BLaER1 (cell line): ENCODE results near the gene CPAMD8.

Experiments used
- H3K27ac ChIP-seq: shearing (Covaris generic); formaldehyde crosslinking; 2 replicates; pipeline ENCODE4 v1.8.1; 2022
- H3K27me3 ChIP-seq: shearing (Covaris generic); formaldehyde crosslinking; 2 replicates; pipeline ENCODE4 v1.8.1; 2022
- H3K36me3 ChIP-seq: shearing (Covaris generic); formaldehyde crosslinking; 2 replicates; pipeline ENCODE4 v1.8.1; 2022
- H3K4me1 ChIP-seq: shearing (Covaris generic); formaldehyde crosslinking; 2 replicates; pipeline ENCODE4 v1.8.1; 2022
- H3K4me2 ChIP-seq: shearing (Covaris generic); formaldehyde crosslinking; 2 replicates; pipeline ENCODE4 v1.8.1; 2022
- H3K4me3 ChIP-seq: shearing (Covaris generic); formaldehyde crosslinking; 2 replicates; pipeline ENCODE4 v1.8.1; 2022
- H3K9ac ChIP-seq: shearing (Covaris generic); formaldehyde crosslinking; 2 replicates; pipeline ENCODE4 v1.8.1; 2022
- H3K9me3 ChIP-seq: shearing (Covaris generic); formaldehyde crosslinking; 2 replicates; pipeline ENCODE4 v1.8.1; 2022
- H4K20me1 ChIP-seq: shearing (Covaris generic); formaldehyde crosslinking; 2 replicates; pipeline ENCODE4 v1.8.1; 2022
- Cebpa-rat ChIP-seq: shearing (Covaris generic); IDR thresholded peaks from 2 replicates; pipeline ENCODE4 v1.8.1; 2022

Gene CPAMD8

DNA sequence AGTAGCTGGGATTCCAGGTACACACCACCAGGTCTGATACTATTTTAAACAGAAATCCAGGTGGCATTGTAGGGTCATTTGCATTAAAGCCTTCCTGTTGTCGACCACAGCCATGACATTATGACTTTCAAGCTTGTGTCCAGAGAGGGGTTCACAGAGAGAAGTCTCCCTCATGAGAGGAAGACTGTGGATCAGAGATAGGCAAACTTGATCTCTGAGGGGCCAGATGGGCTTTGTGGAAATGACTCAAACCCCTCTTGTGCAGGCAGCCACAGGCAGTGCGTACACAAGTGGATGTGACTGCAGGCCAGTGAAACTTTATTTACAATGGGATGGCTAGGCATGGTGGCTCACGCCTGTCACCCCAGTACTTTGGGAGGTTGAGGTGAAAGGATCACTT, 165.6 kb downstream of the CPAMD8 start:
- H3K4me3 ChIP-seq: no peak overlapping the region
- H3K36me3 ChIP-seq: peaks cover 89% of the 10 kb centered on the region
- peaks cover 23% of the 10 kb centered on the region for H3K4me1 ChIP-seq
- no peaks in the 10 kb centered on the region; the same call in 1 of the 2 replicates for H4K20me1 ChIP-seq
- no peak for TF ChIP-seq Cebpa-rat
- H3K27me3 ChIP-seq: no peaks in the 10 kb centered on the region
- H3K27ac ChIP-seq: peak overlapping the region; percentile 26; the same call in 1 of the 2 replicates
- no peak overlapping the region for H3K4me2 ChIP-seq
- H3K9ac ChIP-seq: no peak overlapping the region
- no peaks in the 10 kb centered on the region for H3K9me3 ChIP-seq

DNA sequence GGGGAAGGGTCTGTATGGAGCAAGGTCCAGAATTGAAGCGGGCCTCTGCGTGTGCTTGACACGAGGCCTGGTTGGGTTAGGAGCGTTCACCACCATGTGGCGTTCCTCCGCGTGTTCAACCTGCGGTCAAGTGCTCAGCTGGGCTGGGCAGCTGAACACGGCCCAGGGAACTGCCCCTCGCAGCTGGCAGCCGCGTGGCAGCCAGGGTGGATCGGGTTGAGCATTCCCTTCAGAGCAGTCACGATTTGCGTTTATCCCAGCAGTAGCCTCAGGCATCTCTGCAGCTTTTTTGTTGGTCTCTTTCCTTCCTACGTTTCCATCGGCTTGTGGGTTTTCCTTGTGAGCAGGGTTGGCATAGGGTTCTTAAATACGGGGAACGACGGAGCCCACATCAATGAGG, 166.5 kb downstream of the CPAMD8 start:
- Histone ChIP-seq H3K9me3 (no peaks in the 10 kb centered on the region), H3K4me3 (no peak overlapping the region), H3K4me2 (no peak overlapping the region), H3K4me1 (peaks cover 23% of the 10 kb centered on the region), H3K9ac (no peak overlapping the region), H3K36me3 (peaks cover 90% of the 10 kb centered on the region), H3K27ac (no peak overlapping the region), H4K20me1 (no peaks in the 10 kb centered on the region; the same call in 1 of the 2 replicates), H3K27me3 (no peaks in the 10 kb centered on the region)
- no peak for TF ChIP-seq Cebpa-rat

DNA sequence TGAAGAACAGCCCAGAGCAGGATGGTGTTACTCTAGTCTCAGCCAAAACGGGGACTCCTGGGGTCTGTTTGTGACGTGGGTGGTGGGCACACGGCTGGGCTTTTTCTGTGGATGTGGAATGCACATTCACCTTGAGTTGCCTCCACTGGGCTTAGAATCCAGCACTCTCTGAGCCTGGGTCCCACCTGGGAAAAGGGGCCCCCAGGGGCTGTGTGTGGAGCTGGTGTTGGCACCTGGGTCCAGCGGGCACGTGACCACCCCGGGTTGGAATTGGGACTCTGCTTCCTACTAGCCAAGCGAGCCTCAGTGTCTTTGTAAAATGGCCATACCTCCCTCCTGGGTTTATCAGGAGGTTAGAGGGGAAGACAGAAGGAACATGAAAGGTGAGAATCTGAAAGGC, 167.0 kb downstream of the CPAMD8 start:
- no peak for TF ChIP-seq Cebpa-rat
- Histone ChIP-seq H3K27me3 (no peaks in the 10 kb centered on the region), H4K20me1 (peaks cover under 1% of the 10 kb centered on the region; the same call in 1 of the 2 replicates), H3K4me3 (no peak overlapping the region), H3K9ac (no peak overlapping the region), H3K36me3 (peaks cover 90% of the 10 kb centered on the region), H3K4me1 (peaks cover 23% of the 10 kb centered on the region), H3K9me3 (no peaks in the 10 kb centered on the region), H3K4me2 (no peak overlapping the region), H3K27ac (no peak overlapping the region)

DNA sequence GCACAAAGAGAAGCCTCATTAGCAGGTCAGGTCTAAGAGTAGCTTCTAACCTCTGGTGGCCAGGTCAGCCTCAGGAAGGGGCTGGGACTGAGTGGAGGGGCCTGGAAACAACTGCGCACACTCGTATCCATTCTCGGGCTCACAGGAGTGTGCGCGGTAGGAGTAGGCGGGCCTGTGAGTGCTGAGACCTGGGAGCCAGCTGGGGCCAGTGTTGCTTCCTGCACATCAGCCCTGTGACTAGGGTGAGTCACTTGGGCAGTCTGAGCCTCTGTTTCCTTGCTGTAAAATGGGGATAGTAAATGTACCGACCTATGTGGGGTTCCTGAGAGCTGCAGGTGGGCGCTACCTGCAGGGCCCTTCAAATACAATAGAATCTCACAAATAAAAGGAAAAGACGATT, 170.5 kb downstream of the CPAMD8 start:
- no peak overlapping the region for H3K9ac ChIP-seq
- no peaks in the 10 kb centered on the region for H3K27me3 ChIP-seq
- no peaks in the 10 kb centered on the region for H3K9me3 ChIP-seq
- H3K4me3 ChIP-seq: no peak overlapping the region
- H3K4me1 ChIP-seq: peaks cover 11% of the 10 kb centered on the region
- no peak for TF ChIP-seq Cebpa-rat
- H4K20me1 ChIP-seq: peaks cover 25% of the 10 kb centered on the region
- H3K36me3 ChIP-seq: peaks cover 91% of the 10 kb centered on the region
- no peak overlapping the region for H3K4me2 ChIP-seq
- no peak overlapping the region for H3K27ac ChIP-seq

DNA sequence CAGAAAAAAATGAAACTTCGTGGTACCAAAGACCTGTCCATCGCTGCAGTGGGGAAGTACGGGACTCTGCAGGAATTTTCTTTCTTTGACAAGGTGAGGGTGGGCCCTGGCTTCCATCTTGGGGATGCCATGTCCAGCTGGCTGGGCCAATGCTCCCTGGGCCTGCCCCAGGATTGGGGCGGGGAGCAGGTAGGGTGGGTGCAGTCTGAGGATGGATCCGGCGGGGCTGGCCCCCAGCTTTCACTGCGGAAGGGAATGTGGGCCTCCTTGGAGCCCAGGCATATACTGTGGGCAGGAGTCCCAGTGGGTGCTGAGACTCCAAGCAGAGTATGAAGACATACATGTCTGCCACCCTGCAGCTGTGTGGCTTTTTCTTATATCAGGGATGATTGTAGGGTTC, 173.5 kb downstream of the CPAMD8 start:
- peaks cover 3% of the 10 kb centered on the region for H3K4me1 ChIP-seq
- no peaks in the 10 kb centered on the region for H3K9me3 ChIP-seq
- no peak overlapping the region for H3K4me3 ChIP-seq
- peaks cover 95% of the 10 kb centered on the region for H3K36me3 ChIP-seq
- no peaks in the 10 kb centered on the region for H3K27me3 ChIP-seq
- H3K27ac ChIP-seq: no peak overlapping the region
- H3K4me2 ChIP-seq: no peak overlapping the region
- H4K20me1 ChIP-seq: peaks cover 49% of the 10 kb centered on the region
- no peak for TF ChIP-seq Cebpa-rat
- H3K9ac ChIP-seq: no peak overlapping the region

DNA sequence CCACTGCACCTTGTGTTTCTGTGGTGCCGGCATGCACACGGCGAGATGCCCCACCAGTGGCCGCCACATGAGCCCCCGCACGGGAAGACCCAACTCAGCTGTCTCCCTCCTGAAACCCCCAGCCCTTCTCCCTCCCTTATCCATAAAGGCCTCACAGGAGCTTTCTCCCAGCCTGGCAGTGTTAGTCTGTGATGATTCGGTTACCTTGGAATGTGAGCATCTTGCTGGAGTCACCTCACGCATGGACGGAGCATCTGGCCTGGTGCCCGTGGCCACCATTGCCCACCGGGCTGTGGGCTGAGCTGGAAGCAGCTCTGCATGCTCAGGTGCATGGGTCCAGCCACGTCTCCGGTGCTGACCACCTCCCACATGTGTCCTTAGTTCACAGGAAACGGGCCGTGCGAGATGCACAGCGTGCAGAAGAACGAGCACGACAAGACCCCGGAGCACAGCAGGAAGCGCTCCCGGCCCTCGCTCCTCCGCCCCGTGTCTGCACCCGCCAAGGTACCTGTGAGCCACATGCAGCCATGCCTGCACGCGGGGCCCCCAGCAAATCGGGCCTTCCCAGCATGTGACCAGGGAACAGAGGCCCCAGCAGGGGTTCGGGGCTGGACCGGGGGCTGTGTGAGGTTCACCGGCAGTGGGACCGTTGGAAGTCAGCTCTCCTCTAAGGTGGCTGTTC, 175.4 kb downstream of the CPAMD8 start:
- Histone ChIP-seq H3K27me3 (no peaks in the 10 kb centered on the region), H3K36me3 (peaks cover 100% of the 10 kb centered on the region), H3K4me1 (no peaks in the 10 kb centered on the region), H3K27ac (no peak overlapping the region), H3K9me3 (no peaks in the 10 kb centered on the region), H3K4me2 (no peak overlapping the region), H4K20me1 (peaks cover 65% of the 10 kb centered on the region), H3K9ac (no peak overlapping the region), H3K4me3 (no peak overlapping the region)
- TF ChIP-seq Cebpa-rat: no peak

DNA sequence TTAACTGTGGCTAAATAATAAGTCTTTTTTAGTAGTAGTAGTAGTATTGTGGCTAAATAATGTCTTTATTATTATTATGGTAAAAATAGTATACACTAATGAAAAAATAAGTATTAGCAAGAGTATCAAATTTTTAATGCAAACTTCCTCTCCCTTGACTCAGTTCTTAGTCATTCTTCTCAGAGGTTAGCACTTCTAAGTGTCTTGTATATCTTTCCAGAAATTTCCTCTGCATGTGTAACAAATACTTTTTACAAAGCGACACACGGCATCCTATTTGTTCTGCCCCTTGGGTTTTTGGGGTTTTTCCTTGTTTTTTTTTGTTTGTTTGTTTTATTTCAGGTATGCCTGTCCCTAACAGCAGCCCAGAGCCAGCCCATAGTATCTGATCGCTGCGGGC, 176.5 kb downstream of the CPAMD8 start:
- Histone ChIP-seq H3K9ac (no peak overlapping the region), H4K20me1 (peaks cover 76% of the 10 kb centered on the region)
- TF ChIP-seq Cebpa-rat: no peak

DNA sequence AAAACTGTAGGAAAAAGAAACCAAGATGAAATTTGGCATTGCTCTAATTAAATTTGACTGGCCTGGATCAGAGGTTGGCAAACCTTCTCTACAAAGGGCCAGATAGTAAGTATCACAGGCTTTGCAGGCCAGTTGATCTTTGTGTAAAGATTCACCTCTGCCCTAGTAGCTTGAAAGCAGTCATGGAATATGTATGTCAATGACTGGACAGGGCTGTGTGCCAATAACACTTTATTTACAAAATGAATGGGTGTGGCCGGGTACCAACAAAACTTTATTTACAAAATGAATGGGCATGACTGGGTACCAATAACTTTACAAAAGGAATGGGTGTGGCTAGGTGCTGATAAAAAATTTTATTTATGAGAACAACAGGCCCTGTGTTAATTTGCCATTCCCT, 177.4 kb downstream of the CPAMD8 start:
- H3K9ac ChIP-seq: no peak overlapping the region
- H3K27ac ChIP-seq: no peak overlapping the region
- no peaks in the 10 kb centered on the region for H3K27me3 ChIP-seq
- H3K4me3 ChIP-seq: no peak overlapping the region
- peaks cover 9% of the 10 kb centered on the region for H3K4me1 ChIP-seq
- peaks cover 81% of the 10 kb centered on the region for H4K20me1 ChIP-seq
- no peak overlapping the region for H3K4me2 ChIP-seq
- no peaks in the 10 kb centered on the region for H3K9me3 ChIP-seq
- peaks cover 100% of the 10 kb centered on the region for H3K36me3 ChIP-seq
- TF ChIP-seq Cebpa-rat: no peak

More for the DNA sequence above, 176.5 kb downstream of the CPAMD8 start:
- Histone ChIP-seq H3K4me3 (no peak overlapping the region), H3K27me3 (no peaks in the 10 kb centered on the region), H3K4me2 (no peak overlapping the region), H3K4me1 (no peaks in the 10 kb centered on the region), H3K27ac (no peak overlapping the region), H3K36me3 (peaks cover 100% of the 10 kb centered on the region), H3K9me3 (no peaks in the 10 kb centered on the region)

DNA sequence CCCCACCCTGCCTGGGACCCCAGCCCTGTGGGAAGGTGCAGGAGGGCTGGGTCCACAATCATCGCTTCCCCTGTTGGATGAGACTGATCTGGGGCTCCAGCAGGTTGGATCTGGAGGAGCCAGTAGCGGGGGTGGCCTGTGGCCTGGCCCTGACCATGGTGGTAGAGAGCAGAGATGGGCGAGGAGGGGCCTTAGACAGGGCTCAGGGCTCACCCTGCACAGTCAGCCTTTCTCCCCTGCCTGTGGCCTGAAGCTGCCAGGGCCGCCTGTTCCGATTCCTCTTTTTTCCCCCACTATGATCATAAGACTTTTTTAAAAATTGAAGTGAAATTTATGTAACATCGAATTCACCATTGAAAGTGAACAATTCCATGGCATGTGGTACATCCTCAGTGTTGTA, 179.2 kb downstream of the CPAMD8 start:
- Histone ChIP-seq H3K27ac (no peak overlapping the region), H3K4me3 (no peak overlapping the region), H3K9me3 (no peaks in the 10 kb centered on the region), H3K9ac (no peak overlapping the region), H3K27me3 (no peaks in the 10 kb centered on the region), H3K4me1 (peaks cover 10% of the 10 kb centered on the region), H3K4me2 (no peak overlapping the region), H3K36me3 (peaks cover 100% of the 10 kb centered on the region), H4K20me1 (peaks cover 82% of the 10 kb centered on the region)
- no peak for TF ChIP-seq Cebpa-rat

DNA sequence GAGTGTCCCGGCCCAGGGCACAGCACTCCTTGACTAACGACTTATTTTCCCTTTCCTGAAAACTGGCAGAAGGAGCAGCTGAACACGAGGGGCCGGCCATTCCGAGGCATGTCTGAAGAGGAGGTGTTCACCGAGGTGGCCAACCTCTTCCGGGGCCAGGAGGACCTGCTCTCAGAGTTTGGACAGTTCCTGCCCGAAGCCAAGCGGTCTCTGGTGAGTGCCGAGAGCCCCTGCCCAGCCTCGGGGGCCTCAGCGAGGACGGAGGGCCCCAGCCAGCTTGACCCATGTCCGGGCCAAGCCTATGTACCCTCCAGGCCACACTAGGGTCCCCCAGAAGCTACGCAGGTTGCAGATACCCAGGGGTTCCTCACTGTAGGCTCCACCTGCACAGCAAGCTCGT, 179.7 kb downstream of the CPAMD8 start:
- Histone ChIP-seq H3K4me1 (peaks cover 10% of the 10 kb centered on the region), H4K20me1 (peaks cover 87% of the 10 kb centered on the region), H3K9ac (no peak overlapping the region), H3K36me3 (peaks cover 100% of the 10 kb centered on the region), H3K9me3 (no peaks in the 10 kb centered on the region), H3K27me3 (no peaks in the 10 kb centered on the region), H3K4me3 (no peak overlapping the region), H3K4me2 (no peak overlapping the region), H3K27ac (no peak overlapping the region)
- TF ChIP-seq Cebpa-rat: no peak
